Activated naive CD4-positive, alpha-beta T cell treated with Interleukin-2 at 50 U/mL for 16 hours (primary cell): Measurements from ENCODE around the gene ATP11C.

Experiments used
- DNase-seq: peaks from one replicate; pipeline ENCODE4 v3.0.0-alpha.2; 2020

The ATP11C gene

DNA sequence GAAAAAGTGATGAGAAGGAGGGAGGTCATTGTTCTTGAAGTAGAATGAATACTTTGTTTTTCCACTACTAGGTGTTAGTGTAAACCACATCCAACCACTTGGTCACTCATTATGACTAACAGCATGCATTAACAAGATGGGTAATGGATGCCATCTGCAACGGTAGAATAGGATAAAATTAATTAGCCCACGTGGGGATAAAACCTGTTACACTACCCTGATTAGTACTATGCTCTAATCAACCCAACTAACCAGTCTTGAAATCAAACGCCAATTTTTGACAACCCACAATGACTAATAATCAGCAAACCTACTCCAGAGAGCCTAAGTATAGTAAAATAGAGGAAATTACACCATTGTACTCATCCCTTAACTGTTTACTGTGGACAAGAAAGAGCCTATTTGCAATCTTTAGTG is 131.4 kb downstream of the ATP11C start:
- DNase-seq, result no peak

DNA sequence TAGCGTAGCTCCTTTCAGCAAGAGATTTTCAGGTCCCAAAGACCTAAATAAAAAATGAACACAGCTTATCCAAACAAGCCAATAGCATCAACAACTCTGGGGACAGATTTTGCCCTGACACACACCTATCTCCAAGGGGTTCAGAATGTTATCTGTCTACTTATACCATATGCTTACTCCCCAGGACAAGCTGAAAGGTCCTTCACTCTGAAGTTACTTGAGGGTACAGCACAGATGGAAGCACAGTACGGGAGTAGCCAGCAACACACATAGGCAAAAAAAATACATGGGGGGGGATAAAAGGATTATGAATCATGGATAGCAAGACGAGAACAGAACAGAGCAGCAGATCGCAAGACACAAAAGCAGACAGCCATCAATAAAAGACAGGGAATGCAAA is 134.2 kb downstream of the ATP11C start:
- DNase-seq, result no peak

DNA sequence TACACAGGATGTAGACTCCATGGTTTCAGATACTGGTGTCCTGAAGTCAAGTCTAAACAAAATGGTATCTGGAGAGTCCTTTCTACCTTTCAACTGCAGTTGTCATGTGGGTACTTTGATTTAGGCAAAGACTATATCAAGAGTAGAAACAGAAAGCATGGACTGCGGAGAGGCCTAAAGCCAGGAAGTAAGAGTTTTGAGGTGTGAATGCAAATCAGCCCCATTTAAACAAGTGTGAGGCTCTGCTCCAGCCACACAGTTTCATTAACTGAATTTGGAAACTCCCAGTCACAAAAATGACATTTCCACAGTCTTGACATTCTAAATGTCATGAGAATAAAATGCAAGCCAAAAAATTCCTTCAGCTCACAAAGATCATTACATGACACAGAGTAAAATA is 137.7 kb downstream of the ATP11C start:
- no peak for DNase-seq

DNA sequence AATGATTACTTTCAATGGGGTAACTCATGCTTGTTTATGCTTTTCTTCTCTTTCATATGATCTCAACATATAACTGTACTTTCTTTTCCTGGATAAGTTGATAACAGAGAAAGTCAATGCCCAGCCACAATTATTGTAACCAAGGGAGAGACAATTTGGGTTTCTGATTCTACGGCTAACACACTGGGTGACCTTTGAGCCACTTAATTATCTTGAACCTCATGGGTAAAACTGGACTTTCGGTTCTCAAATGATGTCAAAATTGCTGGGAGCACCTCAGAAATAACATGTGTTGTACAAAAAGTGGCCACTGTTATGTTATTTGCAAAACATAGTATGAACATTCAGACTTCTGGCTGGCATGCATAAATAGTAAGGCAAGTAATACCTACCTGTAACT is 145.3 kb downstream of the ATP11C start:
- DNase-seq, result no peak

DNA sequence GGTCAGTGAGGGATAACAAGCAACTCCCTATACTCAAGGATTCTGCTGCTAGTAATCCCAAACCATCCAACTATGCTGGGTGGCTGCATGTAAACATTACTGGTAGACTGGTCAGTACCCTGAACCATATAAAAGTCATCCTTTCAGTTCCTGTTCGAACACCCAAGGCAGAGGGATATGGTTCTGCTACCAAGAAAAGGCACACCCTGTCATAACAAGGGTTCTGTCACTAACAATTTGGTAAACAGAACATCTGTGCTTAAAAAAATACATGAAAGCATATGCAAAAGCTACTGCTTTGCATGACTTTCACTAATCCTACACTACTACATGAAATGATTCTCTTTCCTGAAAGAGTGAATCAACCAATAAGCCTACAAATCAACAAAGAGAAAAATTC is 148.0 kb downstream of the ATP11C start:
- DNase-seq, result no peak

DNA sequence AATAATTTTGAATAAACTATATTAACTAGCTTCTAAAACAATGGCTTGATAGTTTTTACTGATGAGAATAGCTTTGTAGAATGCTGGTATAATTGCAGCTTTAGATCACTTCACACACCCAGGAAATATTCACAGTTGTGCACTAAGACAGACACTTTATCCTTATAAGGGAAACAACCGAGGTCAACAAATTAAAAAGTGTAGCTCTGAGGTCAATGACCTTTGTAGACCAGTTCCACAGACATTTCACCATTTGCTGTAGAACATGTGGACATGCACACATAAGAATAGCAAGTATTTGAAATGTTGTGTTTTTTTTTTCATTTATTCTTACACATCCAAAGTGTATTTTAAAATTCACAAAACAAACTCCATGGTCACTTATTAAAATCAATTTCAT is 148.9 kb downstream of the ATP11C start:
- DNase-seq, result no peak

DNA sequence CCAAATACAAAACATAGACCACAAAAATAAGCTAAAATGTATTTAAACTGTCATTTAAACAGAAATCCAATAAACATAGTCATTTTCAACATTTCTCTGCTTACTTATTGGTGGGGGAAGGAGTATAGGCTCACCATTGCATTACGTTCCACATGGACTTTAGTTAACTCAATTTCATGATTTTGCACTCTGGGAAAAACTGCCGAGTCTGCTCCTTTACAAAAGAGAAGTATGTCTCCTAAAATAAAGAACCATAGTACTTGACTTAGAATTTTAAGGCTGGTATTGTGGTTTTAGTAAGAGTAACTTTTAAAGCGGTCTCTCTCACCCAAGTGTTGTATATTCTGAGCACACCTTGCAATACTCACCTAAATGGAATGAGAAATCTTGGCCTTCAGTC is 149.8 kb downstream of the ATP11C start:
- DNase-seq, result no peak

DNA sequence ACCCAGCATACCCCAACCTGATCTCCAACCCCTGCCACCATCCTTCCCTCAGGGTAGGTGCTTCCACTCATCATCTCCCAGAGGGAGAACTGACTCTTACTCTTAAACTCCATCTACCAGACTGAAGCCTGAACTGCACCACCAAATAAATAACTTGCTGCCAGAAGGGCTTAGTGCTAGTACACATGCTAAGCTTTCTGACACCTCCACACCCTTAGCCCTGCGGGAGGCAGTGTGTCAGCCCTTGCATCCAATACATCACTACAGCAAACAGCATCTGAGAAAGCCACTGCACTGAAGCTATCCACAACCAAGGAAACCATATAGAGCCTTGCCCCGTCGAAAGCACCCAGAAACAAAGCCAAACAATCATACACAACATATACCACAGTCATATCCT is 156.3 kb downstream of the ATP11C start:
- no peak for DNase-seq

DNA sequence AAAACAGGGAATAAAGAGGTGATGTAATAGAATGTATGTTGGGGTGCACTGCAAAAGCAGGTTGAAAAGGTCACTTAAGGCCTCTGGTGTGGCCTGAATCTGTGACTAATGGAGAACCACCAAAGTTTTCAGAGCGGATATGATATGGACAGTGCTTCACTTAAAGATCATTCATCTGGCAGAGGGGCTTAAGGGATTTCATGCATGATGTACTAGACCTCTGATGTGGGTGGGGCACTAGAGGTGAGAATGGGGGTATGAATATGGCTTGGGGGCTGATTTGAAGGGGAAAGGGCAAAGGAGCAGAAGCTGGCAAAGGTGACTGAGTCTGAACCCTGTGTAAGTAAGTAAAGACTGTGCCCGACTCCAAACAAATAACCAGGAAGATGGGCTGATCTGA is 162.5 kb downstream of the ATP11C start:
- DNase-seq, result no peak

DNA sequence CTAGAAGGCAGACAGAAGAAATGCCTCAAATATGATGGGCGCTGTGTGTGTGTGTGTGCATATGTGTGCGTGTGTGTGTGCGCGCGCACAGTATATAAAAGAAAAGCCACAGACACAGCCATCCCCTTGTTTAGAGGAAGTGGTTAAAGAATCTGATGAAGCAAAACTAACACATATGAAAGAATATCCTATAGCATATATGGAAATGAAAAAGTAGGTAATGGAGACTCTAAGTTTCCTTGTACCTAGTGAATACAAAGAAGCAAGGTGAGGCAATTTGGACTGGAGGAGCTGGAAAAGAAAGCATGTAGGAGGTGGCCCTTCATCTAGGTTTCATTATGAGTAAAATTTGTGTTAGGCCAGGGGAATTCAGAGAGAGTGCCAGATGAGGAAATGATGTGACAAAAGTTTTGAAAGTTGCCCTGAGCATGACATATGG is 166.3 kb downstream of the ATP11C start:
- DNase-seq, result peak; percentile 4

DNA sequence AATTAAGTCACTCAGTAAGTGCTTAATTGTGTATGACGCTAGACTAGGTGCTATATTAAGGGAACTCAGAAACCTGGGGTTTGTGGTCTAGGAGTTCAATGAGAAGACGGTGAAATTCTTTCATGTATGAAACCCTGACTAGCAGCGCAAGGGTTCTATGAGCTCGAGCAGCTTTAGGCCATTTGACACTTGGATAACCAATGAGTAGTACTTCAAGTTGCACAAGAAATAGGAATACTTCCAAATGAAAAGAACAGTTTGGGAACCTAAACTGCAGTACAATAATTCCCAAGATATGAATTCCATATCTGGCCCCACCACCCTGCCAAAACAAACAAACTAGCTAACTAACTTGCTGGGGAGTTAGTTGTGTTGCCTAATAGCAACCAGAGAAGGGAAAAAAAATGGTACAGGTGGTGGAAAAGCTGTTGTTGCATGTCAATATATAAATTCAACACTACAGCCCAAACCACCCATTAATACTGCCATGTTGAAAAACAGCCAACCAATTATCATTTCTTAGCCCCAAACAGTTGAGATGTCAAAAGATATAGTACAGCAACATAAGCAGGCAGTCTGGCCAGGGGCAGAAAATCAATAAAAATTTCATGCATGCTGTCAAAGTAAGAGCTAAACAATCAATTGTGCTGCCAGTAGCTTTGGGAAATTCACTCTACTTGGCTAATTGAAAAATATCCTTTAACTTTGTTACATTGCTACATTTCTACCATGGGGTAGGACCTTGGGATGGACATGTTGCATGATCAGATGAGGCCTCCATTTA is 170.3 kb downstream of the ATP11C start:
- DNase-seq, result no peak

DNA sequence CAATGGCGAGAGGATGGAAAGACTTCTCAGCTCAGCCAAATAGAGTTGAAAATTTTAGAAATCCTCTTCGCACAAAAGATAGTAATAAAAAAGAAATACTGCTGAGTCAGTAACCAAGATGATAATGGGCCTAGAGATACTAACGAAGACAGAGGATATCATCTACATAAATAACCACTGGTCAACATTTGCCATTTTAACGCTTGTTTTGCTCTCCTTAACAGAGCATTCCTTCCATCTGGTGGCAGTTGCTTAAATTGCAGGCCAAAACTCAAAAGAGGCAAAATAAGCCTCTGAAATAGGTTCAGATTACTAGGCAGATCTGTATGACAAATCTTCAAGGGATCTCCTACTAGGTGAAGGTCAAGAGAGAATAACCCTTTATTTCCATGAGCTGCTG is 173.2 kb downstream of the ATP11C start:
- no peak for DNase-seq

DNA sequence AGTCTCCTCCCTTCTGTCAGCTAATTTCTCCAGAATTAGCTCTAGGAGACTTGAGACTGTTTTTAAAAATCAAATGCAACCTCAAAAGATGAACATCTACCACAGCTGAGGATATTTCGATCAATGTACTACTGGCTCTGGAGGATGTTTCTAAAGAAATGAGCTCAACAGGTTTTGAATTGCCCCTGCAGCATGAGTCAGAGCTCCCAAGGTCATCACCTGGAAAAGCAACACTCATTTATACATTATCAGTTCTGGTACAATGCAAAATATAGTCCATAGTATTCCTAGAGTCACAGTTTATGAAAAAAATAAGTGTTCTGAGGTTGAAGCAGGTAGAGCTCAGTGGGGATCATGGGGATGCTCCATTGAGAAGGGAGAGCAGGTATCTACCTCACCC is 174.0 kb downstream of the ATP11C start:
- DNase-seq, result no peak

DNA sequence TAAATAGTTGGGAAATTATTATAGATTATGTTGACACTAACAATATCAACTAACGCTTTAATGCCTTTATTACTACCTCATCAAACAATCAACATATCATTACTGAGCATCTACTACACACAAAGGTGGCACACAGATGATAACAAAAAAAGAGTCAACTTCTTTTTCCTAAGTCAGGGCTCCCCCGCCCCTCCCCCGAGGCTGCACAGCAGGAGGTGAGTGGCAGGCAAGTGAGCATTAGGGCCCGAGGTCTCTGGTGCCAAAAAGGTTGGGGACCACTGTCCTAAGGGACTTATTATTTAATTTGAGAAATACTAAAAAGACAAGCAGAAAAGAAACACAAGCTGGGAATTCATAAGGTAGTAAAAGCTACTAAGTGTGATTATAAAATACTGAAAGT is 174.6 kb downstream of the ATP11C start:
- DNase-seq, result no peak

DNA sequence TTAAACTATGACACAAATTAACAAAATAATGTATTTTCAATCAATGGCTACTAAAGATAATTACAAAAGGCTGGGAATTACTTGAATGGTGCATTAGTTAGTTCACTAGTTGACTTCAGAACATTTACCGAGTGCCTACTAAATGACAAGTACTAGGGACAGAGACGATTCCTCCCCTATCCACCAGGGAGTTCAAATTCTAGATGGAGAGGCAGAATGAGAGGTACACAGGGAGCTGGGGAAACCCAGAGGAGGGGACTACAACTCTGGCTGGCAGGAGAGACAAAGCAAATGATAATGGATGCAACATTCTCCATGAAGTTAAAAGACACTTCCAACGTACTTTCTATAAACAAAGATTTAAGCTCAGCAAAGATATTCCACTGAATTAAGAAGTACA is 181.8 kb downstream of the ATP11C start:
- no peak for DNase-seq

DNA sequence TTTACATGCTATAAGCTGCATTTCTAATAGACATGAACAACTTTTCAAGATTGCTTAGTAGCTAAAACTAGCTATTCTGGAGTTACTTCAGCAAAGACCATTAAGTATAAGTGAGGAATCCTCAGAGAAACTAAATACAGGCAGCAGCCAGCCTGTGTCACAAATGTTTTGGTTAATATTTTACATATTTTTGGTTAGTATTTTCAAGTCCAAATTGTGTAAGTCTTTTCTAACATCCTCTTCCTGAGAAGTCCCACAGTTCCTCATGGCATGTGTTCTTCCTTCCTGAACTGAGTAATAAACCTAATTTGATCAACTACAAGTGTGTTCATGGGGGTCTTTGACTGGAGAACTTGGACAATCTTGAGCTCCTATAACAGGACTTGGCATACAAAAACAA is 182.5 kb downstream of the ATP11C start:
- DNase-seq, result no peak

DNA sequence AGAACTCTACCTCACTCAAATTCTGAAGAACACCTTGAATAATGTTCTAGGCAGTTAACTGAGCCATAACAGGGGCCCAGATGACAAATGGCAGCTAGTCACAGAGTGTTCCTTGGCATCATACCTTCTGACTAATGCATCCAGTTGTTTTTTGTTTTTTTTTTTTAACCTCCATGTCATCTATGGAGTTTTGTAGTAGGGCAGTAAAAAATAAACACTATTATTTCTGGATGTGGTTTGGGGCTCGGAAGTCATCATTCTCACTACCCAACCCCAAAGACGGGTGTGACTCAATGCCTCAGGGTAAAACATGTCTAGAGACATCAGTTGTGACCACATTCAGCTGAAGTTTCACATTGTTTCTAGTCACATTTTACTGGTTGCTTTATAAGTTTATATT is 193.7 kb downstream of the ATP11C start:
- peak; percentile 2 for DNase-seq

DNA sequence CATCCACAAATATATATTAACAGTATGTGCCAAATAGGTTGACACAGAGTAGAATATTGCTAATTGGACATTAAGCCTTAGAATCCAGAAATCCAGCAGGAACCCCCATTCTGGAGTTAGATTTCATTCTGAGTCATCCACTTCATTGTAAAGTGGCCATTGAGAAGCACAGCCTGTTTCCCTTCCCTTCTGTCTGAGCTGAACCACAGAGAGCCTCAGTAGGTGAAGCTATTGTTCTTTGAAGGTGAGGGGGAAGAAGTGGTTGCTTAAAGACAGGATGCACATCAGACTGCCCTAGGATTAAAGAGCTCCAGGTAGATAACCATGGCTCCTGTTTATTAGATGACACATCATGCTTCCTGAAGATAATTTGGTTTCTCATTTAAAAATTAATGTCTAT is 194.3 kb downstream of the ATP11C start:
- no peak for DNase-seq

DNA sequence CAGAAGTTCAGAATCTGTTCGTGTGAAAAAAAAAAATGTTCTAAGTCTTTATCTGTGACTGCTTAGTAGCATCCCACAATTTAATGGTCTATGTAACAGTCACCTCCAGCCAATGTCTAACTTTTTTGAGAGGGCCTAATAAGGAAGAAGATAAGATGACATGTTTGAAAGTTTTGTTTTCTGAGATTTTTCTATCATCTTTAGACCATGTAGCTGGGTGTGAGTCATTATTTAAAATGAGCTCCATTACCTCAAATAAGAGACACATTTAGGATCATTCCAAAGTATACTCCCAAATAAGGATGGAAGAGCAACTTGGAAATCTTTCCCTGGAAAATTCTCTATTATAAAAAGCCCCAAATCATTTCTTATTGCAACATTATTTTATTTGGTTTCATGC is 196.7 kb downstream of the ATP11C start:
- no peak for DNase-seq

DNA sequence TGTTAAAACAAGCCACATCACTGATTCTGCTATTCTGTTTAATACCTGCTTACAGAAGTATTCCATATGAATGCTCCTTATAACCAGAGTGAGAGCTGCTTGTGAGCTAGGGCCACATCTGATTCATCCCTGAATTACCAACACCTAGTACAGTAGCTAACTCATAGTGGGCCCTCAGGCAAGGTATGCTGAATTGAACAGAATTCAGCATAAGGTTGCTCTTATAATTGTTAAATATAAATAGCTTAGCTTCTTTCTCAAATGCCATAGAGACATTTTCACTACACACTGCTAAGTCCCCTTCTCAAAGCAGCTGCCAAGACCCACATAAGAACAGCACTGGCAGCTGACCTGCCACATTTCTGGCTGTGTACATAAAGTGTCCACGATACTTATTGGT is 197.9 kb downstream of the ATP11C start:
- DNase-seq, result no peak

DNA sequence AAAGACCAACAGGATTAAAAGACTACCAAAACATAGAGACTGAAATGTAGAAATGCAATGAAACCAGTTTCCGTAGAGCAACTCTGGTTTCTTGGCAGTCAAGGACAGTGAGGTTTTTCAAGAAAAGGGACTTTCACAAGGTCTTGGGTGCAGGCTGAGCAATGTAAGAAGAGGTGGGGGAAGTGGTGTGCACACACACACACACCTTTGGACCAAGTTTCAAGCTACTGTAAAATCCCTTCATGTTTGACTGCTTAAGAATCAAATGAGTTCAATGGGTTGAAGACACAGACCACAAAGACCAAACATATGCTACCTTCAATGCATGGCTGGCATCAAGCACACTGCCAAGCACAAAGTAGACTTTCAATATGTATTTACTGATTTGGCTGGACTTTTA is 207.1 kb downstream of the ATP11C start:
- no peak for DNase-seq

DNA sequence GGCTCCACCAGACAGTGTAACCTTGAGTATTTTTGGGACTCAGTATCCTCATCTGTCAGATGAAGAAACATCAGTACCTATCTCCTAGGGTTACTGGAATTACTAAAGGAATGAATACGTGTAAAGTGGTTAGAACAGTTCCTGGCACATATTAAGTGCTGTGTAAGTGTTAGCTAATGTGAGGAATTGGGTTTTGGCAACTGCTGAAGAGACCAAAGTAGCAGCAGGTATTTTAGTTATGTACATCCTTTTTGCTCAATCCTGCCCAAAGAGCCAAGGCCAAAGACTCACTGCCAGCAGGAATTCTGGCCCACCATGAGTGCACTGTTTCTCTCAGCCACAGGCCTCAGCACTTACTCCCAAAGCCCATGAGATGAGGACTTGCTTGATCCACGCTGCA is 208.2 kb downstream of the ATP11C start:
- DNase-seq, result no peak

DNA sequence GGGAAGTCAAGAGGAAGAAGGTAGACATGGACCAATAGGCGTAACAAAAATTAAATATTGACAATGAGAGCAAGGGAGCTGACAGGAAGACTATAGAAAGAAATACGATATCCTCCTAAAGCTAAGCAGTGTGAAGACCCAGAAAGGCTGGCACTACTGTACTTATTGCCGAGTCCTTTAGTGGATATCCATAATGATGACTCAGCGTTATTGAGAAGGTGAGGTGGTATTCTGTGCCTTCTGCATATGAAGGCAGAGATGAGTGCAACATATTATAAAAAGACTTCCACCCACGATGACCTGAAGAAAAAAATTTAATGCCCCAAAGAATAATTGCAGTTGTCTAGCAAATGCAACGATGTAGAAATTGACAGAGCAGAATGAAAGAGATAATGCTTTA is 211.9 kb downstream of the ATP11C start:
- no peak for DNase-seq

DNA sequence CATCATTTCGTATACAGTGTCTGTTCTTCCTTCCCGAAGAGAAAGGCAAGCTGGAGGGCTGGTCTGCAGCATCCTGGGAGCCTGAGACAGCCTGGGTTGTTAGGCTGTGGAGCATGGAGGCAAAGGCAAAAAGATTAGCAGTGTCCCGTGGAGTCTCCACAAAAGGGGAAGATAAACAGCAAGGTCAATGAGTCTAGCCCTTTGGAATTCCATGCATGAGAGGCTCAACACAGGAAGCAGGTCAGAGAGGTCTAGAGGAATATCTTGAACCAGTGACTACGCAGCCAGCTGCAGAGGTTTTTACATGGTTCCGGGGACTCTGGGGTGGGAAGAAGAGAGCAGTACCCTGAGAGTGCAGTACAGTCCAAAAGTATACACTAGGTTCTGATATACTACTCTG is 212.7 kb downstream of the ATP11C start:
- DNase-seq, result no peak

DNA sequence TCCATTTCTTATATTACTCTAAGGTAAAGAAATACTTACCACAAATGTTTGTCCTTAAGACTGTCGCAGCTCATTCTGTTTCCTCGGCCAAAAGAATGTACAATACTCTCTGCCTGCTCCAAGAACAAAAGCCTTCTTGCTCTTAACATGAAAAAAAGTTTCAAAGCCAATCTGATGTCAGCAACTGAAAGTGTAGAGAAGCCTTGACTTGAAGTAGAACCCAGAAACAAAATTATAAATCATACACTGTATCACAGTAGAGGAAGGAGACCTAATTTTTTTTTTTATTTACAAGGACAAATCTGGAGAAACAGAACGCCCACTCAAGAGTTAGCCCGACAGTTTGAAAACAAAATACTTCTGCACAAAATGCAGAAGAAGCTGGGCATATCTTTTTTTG is 224.8 kb downstream of the ATP11C start, which contains the start of gene MCF2:
Gene MCF2 (minus strand): TSS at position 101 of the 400 bp plus-strand sequence. CDS start 56,423 bp downstream, outside the sequence.
- DNase-seq, result no peak
